ENCODE results near the gene ARHGAP31. TPM values are rescaled to one million over a fixed set of nuclear protein-coding genes. Genes with fewer than 3 reads are reported as not detected.

Gene ARHGAP31
- total RNA-seq, 4 donors from 2014 or later: 40.0 to 78.9 (median 55.0) TPM

GRCh38 chr3:119340446-119340845, 46.3 kb downstream of the ARHGAP31 start:
- intact Hi-C loops (cut with DNase I): no loop called here
- no peak overlapping the region for H3K4me3 ChIP-seq (replicated peaks in 1 of 3)
- no peaks in the 10 kb centered on the region for H3K9me3 ChIP-seq
- peaks cover 0 to 7% of the 10 kb centered on the region in 2 donors for H3K4me1 ChIP-seq
- no peak for TF ChIP-seq POLR2A (IDR thresholded peaks at IDR 0.05)
- TF ChIP-seq CTCF (IDR thresholded peaks at IDR 0.05): no peak
- no peaks in the 10 kb centered on the region for H3K36me3 ChIP-seq
- no peaks in the 10 kb centered on the region for H3K27me3 ChIP-seq
- 81 to 86% methylated on average over 5 of the region's 5 CpGs for WGBS, 2 donors
- H3K27ac ChIP-seq: no peak overlapping the region
- no peak for DNase-seq

- H3K9me3 ChIP-seq: no peaks in the 10 kb centered on the region
- peaks cover 9 to 20% of the 10 kb centered on the region in 2 donors for H3K4me1 ChIP-seq
- no peaks in the 10 kb centered on the region for H3K36me3 ChIP-seq
- TF ChIP-seq POLR2A (IDR thresholded peaks at IDR 0.05) (no peak), CTCF (IDR thresholded peaks at IDR 0.05) (no peak)
- WGBS, 2 donors: 25 to 44% methylated on average over 1 of the region's 1 CpG
- no peaks in the 10 kb centered on the region for H3K27me3 ChIP-seq
- no peak for DNase-seq
- H3K4me3 ChIP-seq (replicated peaks in 1 of 3): no peak overlapping the region
- H3K27ac ChIP-seq: no peak overlapping the region
- intact Hi-C loops (cut with DNase I): no loop called here
Observed at GRCh38 chr3:119342176-119342575, 48.0 kb downstream of the ARHGAP31 start.

- H3K27ac ChIP-seq: no peak overlapping the region
- no peak overlapping the region for H3K4me3 ChIP-seq (replicated peaks in 1 of 3)
- 88 to 89% methylated on average over 5 of the region's 5 CpGs for WGBS, 2 donors
- no peaks in the 10 kb centered on the region for H3K27me3 ChIP-seq
- DNase-seq: no peak
- intact Hi-C loops (cut with DNase I): no loop called here
- no peaks in the 10 kb centered on the region for H3K9me3 ChIP-seq
- H3K36me3 ChIP-seq: no peaks in the 10 kb centered on the region
- H3K4me1 ChIP-seq: peaks cover 20 to 27% of the 10 kb centered on the region in 2 donors
- no peak for TF ChIP-seq CTCF (IDR thresholded peaks at IDR 0.05)
- no peak for TF ChIP-seq POLR2A (IDR thresholded peaks at IDR 0.05)
Observed at GRCh38 chr3:119343719-119344118, 49.5 kb downstream of the ARHGAP31 start.

GRCh38 chr3:119346076-119346496, 51.9 kb downstream of the ARHGAP31 start:
- Histone ChIP-seq H3K4me3 (replicated peaks in 1 of 3) (no peak overlapping the region), H3K9me3 (no peaks in the 10 kb centered on the region), H3K36me3 (no peaks in the 10 kb centered on the region), H3K4me1 (peaks cover 31 to 48% of the 10 kb centered on the region in 2 donors), H3K27me3 (no peaks in the 10 kb centered on the region), H3K27ac (peak overlapping the region in 1 of 3 donors; percentile 45)
- intact Hi-C loops (cut with DNase I): no loop called here
- 40 to 45% methylated on average over 1 of the region's 1 CpG for WGBS, 2 donors
- no peak for TF ChIP-seq POLR2A (IDR thresholded peaks at IDR 0.05)
- DNase-seq: no peak

GRCh38 chr3:119347036-119347435, 52.9 kb downstream of the ARHGAP31 start:
- DNase-seq: no peak
- H3K27ac ChIP-seq: peak overlapping the region in 1 of 3 donors; percentile 45
- no peak overlapping the region for H3K4me3 ChIP-seq (replicated peaks in 1 of 3)
- no peaks in the 10 kb centered on the region for H3K27me3 ChIP-seq
- H3K9me3 ChIP-seq: no peaks in the 10 kb centered on the region
- H3K4me1 ChIP-seq: peaks cover 38 to 53% of the 10 kb centered on the region in 2 donors
- WGBS, 2 donors: 94 to 95% methylated on average over 3 of the region's 3 CpGs
- no peak for TF ChIP-seq CTCF (IDR thresholded peaks at IDR 0.05)
- TF ChIP-seq POLR2A (IDR thresholded peaks at IDR 0.05): no peak
- intact Hi-C loops (cut with DNase I): no loop called here
- no peaks in the 10 kb centered on the region for H3K36me3 ChIP-seq
